ENCODE data around the gene LRRC74B. TPM values are rescaled to one million over a fixed set of nuclear protein-coding genes. Genes with fewer than 3 reads are reported as not detected.

LRRC74B gene
- total RNA-seq, 1 donor = not detected

DNA sequence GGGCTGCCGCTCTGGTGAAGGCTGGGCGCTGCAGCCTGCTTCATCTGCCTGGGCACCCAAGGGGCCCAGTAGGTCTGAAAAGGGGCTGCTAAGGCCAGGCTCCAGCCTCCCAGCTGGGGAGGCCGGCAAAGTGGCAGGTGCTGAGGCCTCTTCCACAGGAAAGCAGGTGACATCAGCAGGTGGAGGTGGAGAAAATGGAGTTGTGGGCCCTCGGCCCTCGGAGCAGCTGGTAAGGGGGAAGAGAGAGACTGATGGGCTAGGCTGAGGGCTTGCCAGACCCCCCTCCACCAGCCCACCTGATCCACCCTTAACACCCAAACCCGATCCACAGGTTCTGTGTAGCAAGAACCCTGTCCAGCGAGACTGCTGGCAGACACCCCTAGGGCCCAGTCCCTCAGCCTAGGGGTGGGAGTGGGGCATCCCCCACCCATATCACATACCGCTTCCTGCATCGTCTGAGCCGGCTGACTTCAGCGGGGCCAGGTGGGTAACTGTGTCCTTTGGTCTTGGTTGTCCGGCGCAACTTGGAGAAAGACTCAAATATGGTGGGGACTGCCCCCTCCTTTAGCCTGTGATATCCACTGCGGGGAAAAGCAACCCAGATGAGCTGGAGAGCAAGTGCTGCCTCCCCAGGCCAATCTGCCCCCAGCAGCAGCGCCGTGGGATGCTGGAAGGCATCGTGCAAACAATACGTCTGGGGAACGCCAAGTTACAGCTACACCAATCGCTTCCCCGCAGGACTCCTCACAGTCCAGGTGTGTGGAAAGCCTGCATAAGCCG, 45.3 kb upstream of the LRRC74B start:
- peaks cover 36% of the 10 kb centered on the region for H3K36me3 ChIP-seq (ENCODE audit: insufficient read depth, low read length)
- H3K79me2 ChIP-seq (ENCODE audit: insufficient read depth, low read length) = peaks cover 31% of the 10 kb centered on the region
- no peak overlapping the region for H2AFZ ChIP-seq (ENCODE audit: low read length)
- peak overlapping the region; percentile 82 for H3K4me3 ChIP-seq (ENCODE audit: insufficient read depth, low read length)
- peak; percentile 80 for DNase-seq (ENCODE audit: insufficient read length, low spot score, missing footprints)
- peak overlapping the region; percentile 98 for H3K27ac ChIP-seq (ENCODE audit: low read depth, low read length)
- H4K20me1 ChIP-seq (ENCODE audit: insufficient read depth, low read length) = peaks cover 11% of the 10 kb centered on the region
- H3K9me3 ChIP-seq (ENCODE audit: low read depth, low read length) = no peaks in the 10 kb centered on the region
- peak; percentile 12 for TF ChIP-seq CTCF (IDR thresholded peaks at IDR 0.05; ENCODE audit: extremely low read depth, low read depth, low read length)
- H3K4me1 ChIP-seq (ENCODE audit: insufficient read depth, low read length) = peaks cover 26% of the 10 kb centered on the region
- H3K27me3 ChIP-seq (ENCODE audit: insufficient read depth, low read length) = no peaks in the 10 kb centered on the region
- peak overlapping the region; percentile 98 for H3K4me2 ChIP-seq (ENCODE audit: insufficient read depth, low read length)

GRCh38 chr22:21000987-21001600, 44.7 kb upstream of the LRRC74B start:
- Histone ChIP-seq H2AFZ (ENCODE audit: low read length) (peak overlapping the region; percentile 76), H3K27ac (ENCODE audit: low read depth, low read length) (peak overlapping the region; percentile 98), H3K9me3 (ENCODE audit: low read depth, low read length) (no peaks in the 10 kb centered on the region), H4K20me1 (ENCODE audit: insufficient read depth, low read length) (peaks cover 11% of the 10 kb centered on the region), H3K4me1 (ENCODE audit: insufficient read depth, low read length) (peaks cover 26% of the 10 kb centered on the region), H3K27me3 (ENCODE audit: insufficient read depth, low read length) (no peaks in the 10 kb centered on the region), H3K4me3 (ENCODE audit: insufficient read depth, low read length) (peak overlapping the region; percentile 82), H3K79me2 (ENCODE audit: insufficient read depth, low read length) (peaks cover 31% of the 10 kb centered on the region), H3K36me3 (ENCODE audit: insufficient read depth, low read length) (peaks cover 34% of the 10 kb centered on the region), H3K4me2 (ENCODE audit: insufficient read depth, low read length) (peak overlapping the region; percentile 98)
- peak; percentile 3 for TF ChIP-seq CTCF (IDR thresholded peaks at IDR 0.05; ENCODE audit: extremely low read depth, low read depth, low read length)
- DNase-seq (ENCODE audit: insufficient read length, low spot score, missing footprints) = peak; percentile 84

- Histone ChIP-seq H3K27ac (ENCODE audit: low read depth, low read length) (peak within 1 kb of the TSS; percentile 98), H3K4me2 (ENCODE audit: insufficient read depth, low read length) (peak within 1 kb of the TSS; percentile 98), H3K79me2 (ENCODE audit: insufficient read depth, low read length) (peaks cover 31% of the 10 kb centered on the region), H2AFZ (ENCODE audit: low read length) (peak within 1 kb of the TSS; percentile 85), H3K27me3 (ENCODE audit: insufficient read depth, low read length) (no peaks in the 10 kb centered on the region), H3K4me1 (ENCODE audit: insufficient read depth, low read length) (peaks cover 26% of the 10 kb centered on the region), H3K36me3 (ENCODE audit: insufficient read depth, low read length) (peaks cover 32% of the 10 kb centered on the region), H3K9me3 (ENCODE audit: low read depth, low read length) (no peaks in the 10 kb centered on the region), H3K4me3 (ENCODE audit: insufficient read depth, low read length) (peak within 1 kb of the TSS; percentile 82), H4K20me1 (ENCODE audit: insufficient read depth, low read length) (peaks cover 11% of the 10 kb centered on the region)
- DNase-seq (ENCODE audit: insufficient read length, low spot score, missing footprints) = peak; percentile 99
- no peak for TF ChIP-seq CTCF (IDR thresholded peaks at IDR 0.05; ENCODE audit: extremely low read depth, low read depth, low read length)
These were observed 44.0 kb upstream of the LRRC74B start, which contains the start of gene THAP7 for GRCh38 chr22:21001601-21002325. TSS of gene THAP7 (minus strand) at chr22:21002118. CDS start at chr22:21001911, 207 bp downstream.

Data from osteoblast (primary cell).